AG04450 (cell line): ENCODE measurements around the gene KARS1. TPM values are rescaled to one million over a fixed set of nuclear protein-coding genes. Genes with fewer than 3 reads are reported as not detected.

ENCODE experiments used
- CTCF ChIA-PET: fragments of 300-600, 350-600 bp; formaldehyde crosslinking; extraction: SDS; loops from one replicate; lab custom pipeline; 2022; ENCODE audit warnings: antibody characterized with exemption, inconsistent platforms; lab: Charles Lee
- POLR2A ChIA-PET: fragments of 350-600 bp; formaldehyde crosslinking; extraction: SDS; loops from one replicate; lab custom pipeline; 2021; ENCODE audit warnings: antibody characterized with exemption, inconsistent platforms; lab: Yijun Ruan, JAX
- DNase-seq: peaks from one replicate; pipeline ENCODE4 v3.0.0-alpha.2; 2011; ENCODE audit warnings: low read depth, low spot score
- H3K27ac ChIP-seq: one replicate; pipeline ENCODE4 v1.5.1; 2012; ENCODE audit warnings: low read depth, low read length, control low read depth
- H3K27me3 ChIP-seq: one replicate; pipeline ENCODE4 v1.6.0; 2012; ENCODE audit warnings: low read length; ENCODE audit not compliant: control insufficient read depth, insufficient read depth
- H3K4me3 ChIP-seq: 2 replicates; pipeline ENCODE4 v1.5.1; 2011; ENCODE audit warnings: mild to moderate bottlenecking, low read depth, low read length, control low read depth
- H3K9me3 ChIP-seq: 2 replicates; pipeline ENCODE4 v1.5.1; 2012; ENCODE audit warnings: low read length; ENCODE audit not compliant: control insufficient read depth, insufficient read depth
- polyA plus RNA-seq: library from polyadenylated mRNA; depleted of rRNA; stranded (reverse); fragments of >200 nt; gene quantifications from 2 replicates; pipeline ENCODE4 v1.2.3, GENCODE V29; 2011; rRNA removed
- TF ChIP-seq, protein P1 (sequence below): IDR thresholded peaks from 2 replicates; pipeline ENCODE4 v1.5.1; 2011; ENCODE audit warnings: low read depth, low read length, control low read depth, inconsistent platforms

The KARS1 gene
- polyA plus RNA-seq, 1 experiment, result 203 TPM

DNA sequence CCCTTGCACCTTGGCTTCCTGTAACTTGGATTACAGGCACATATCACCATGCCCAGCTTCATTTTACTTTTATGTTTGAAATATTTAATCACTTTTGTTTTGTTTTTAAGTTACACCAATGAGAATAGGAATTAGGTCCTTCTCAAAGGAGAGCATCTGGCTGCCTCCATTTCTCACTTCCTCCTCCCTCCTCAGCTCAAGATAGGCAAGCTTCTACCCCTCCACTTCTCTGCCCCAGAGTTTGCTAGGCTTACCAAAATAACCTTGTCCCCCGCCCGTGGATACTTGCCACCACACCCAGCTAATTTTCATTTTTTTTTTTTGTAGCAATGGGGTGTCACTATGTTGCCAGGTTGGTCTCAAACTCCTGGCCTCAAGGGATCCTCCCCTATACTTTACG, 63.4 kb downstream of the KARS1 start:
- ChIA-PET CTCF (interaction anchor here (1.3 kb wide), 1 partner anchor 119 kb away, joined by 3 read pairs; no protein-coding TSS in a partner anchor), POLR2A (no interaction called here)
- DNase-seq, result no peak
- H3K4me3 ChIP-seq, result no peak overlapping the region
- H3K27ac ChIP-seq, result no peak overlapping the region
- H3K9me3 ChIP-seq, result no peaks in the 10 kb centered on the region
- H3K27me3 ChIP-seq, result no peaks in the 10 kb centered on the region
- TF ChIP-seq, protein P1, sequence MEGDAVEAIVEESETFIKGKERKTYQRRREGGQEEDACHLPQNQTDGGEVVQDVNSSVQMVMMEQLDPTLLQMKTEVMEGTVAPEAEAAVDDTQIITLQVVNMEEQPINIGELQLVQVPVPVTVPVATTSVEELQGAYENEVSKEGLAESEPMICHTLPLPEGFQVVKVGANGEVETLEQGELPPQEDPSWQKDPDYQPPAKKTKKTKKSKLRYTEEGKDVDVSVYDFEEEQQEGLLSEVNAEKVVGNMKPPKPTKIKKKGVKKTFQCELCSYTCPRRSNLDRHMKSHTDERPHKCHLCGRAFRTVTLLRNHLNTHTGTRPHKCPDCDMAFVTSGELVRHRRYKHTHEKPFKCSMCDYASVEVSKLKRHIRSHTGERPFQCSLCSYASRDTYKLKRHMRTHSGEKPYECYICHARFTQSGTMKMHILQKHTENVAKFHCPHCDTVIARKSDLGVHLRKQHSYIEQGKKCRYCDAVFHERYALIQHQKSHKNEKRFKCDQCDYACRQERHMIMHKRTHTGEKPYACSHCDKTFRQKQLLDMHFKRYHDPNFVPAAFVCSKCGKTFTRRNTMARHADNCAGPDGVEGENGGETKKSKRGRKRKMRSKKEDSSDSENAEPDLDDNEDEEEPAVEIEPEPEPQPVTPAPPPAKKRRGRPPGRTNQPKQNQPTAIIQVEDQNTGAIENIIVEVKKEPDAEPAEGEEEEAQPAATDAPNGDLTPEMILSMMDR, result no peak

- TF ChIP-seq, protein P1, result no peak
- Histone ChIP-seq H3K4me3 (no peak overlapping the region), H3K9me3 (no peaks in the 10 kb centered on the region), H3K27me3 (no peaks in the 10 kb centered on the region), H3K27ac (no peak overlapping the region)
- CTCF ChIA-PET, result interaction anchor here (1.1 to 1.3 kb wide), 4 partner anchors 10 to 62 kb away, joined by 3 to 5 read pairs (median 3); no protein-coding TSS in a partner anchor
- POLR2A ChIA-PET, result no interaction called here
- DNase-seq, result no peak
Measured at GRCh38 chr16:75579281-75579834, 68.1 kb downstream of the KARS1 start.

DNA sequence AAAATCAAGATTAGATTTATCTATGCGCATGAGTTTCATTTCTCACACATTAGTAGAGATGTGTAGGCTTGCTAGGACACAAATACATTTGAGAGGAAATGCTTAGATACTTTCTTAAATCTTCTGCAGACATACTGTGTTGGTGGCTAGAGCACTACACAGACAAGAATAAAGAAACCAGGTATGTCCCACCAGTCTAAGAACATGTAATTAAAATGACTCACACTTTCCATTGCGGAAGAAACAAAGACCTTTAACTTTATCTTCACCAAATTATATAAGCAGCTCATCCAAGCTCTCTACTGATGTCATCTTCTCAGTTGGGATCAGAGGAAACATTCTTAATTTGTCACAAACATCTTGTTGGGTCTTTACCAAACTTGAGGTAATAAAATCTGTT, 68.7 kb downstream of the KARS1 start:
- CTCF ChIA-PET, result interaction anchor here (1.1 to 1.3 kb wide), 4 partner anchors 10 to 62 kb away, joined by 3 to 5 read pairs (median 3); no protein-coding TSS in a partner anchor
- POLR2A ChIA-PET, result no interaction called here

GRCh38 chr16:75578212-75578611, 69.3 kb downstream of the KARS1 start:
- CTCF ChIA-PET, result interaction anchor here (1.1 kb wide), 1 partner anchor 11 kb away, joined by 3 read pairs; no protein-coding TSS in a partner anchor
- H3K9me3 ChIP-seq, result no peaks in the 10 kb centered on the region
- DNase-seq, result no peak
- TF ChIP-seq, protein P1, result no peak
- POLR2A ChIA-PET, result no interaction called here
- no peak overlapping the region for H3K4me3 ChIP-seq
- H3K27me3 ChIP-seq, result no peaks in the 10 kb centered on the region
- H3K27ac ChIP-seq, result no peak overlapping the region

More for the DNA sequence above, 68.7 kb downstream of the KARS1 start:
- Histone ChIP-seq H3K9me3 (no peaks in the 10 kb centered on the region), H3K27ac (no peak overlapping the region), H3K4me3 (no peak overlapping the region), H3K27me3 (no peaks in the 10 kb centered on the region)
- DNase-seq, result no peak
- TF ChIP-seq, protein P1, result no peak

Other genes starting within 250 kb of the KARS1 start
- 64.0 and 81.6 TPM in 2 replicates for gene CFDP1, start 214.2 kb downstream of the KARS1 start, polyA plus RNA-seq
- 8.0 and 13.3 TPM in 2 replicates for gene TMEM170A, start 183.0 kb downstream of the KARS1 start, polyA plus RNA-seq
- 0.07 and 0.12 TPM in 2 replicates for gene CHST6, start 152.2 kb downstream of the KARS1 start, polyA plus RNA-seq
- gene CHST5, start 111.6 kb downstream of the KARS1 start, polyA plus RNA-seq, result not detected in 2 replicates
- gene TMEM231, start 91.4 kb downstream of the KARS1 start, polyA plus RNA-seq, result 10.6 and 16.7 TPM in 2 replicates
- gene GABARAPL2, start 81.3 kb downstream of the KARS1 start, polyA plus RNA-seq, result 70.9 and 89.8 TPM in 2 replicates
- gene ADAT1, start 24.4 kb downstream of the KARS1 start, polyA plus RNA-seq, result 32.2 and 32.5 TPM in 2 replicates
- gene TERF2IP, start 108 bp upstream of the KARS1 start, polyA plus RNA-seq, result 41.4 and 59.5 TPM in 2 replicates
- not detected in 2 replicates for gene CPHXL2, start 29.3 kb upstream of the KARS1 start, polyA plus RNA-seq
- gene DUXB, start 53.8 kb upstream of the KARS1 start, polyA plus RNA-seq, result not detected in 2 replicates
- gene CPHXL, start 78.8 kb upstream of the KARS1 start, polyA plus RNA-seq, result not detected in 2 replicates